GM12878 (cell line): ENCODE results near the gene NUMA1. TPM values are rescaled to one million over a fixed set of nuclear protein-coding genes. Genes with fewer than 3 reads are reported as not detected.

ENCODE experiments used
- ATAC-seq: fragments of 200-7000 bp; cut with Tn5 transposase; 3 replicates; pipeline ENCODE4 v1.9.1; 2020; ENCODE audit warnings: mild to moderate bottlenecking, moderate library complexity
- BruUV-seq: library from RNA; stranded (reverse); fragments of 400-500 nt; replicated peaks from 2 replicates; lab custom pipeline; 2021; lab: Mats Ljungman, UMichigan
- CTCF ChIA-PET: fragments of 300-600 bp; sonication (Branson Sonifier 250); formaldehyde crosslinking; extraction: SDS; loops from one replicate; lab custom pipeline; 2021; ENCODE audit warnings: inconsistent platforms; lab: Yijun Ruan, JAX
- POLR2A ChIA-PET: fragments of 350-600 bp; formaldehyde crosslinking; extraction: SDS; loops from one replicate; lab custom pipeline; 2021; ENCODE audit warnings: inconsistent platforms; lab: Charles Lee
- RAD21 ChIA-PET: fragments of 300-600 bp; sonication (Branson Sonifier 250); formaldehyde crosslinking; loops from one replicate; lab custom pipeline; 2023; ENCODE audit warnings: antibody characterized with exemption; ENCODE audit not compliant: unreplicated experiment; lab: Charles Lee
- SMC1A ChIA-PET: fragments of 300-600 bp; sonication (Branson Sonifier 250); formaldehyde crosslinking; loops from one replicate; lab custom pipeline; 2023; ENCODE audit not compliant: unreplicated experiment, uncharacterized antibody; lab: Charles Lee
- DNase-seq: peaks from one replicate; pipeline ENCODE4 v3.0.0-alpha.2; 2011; ENCODE audit warnings: low read depth, low spot score
- FAIRE-seq: peaks from 3 replicates; lab custom pipeline; 2011; peaks lifted over from hg19 to GRCh38; lab: Jason Lieb, UNC
- H2AFZ ChIP-seq: 2 replicates; pipeline ENCODE4 v1.6.0; 2011; ENCODE audit warnings: low read depth, low read length, control low read depth; ENCODE audit not compliant: control insufficient read depth
- H3K27ac ChIP-seq: 2 replicates; pipeline ENCODE4 v1.5.1; 2011; ENCODE audit warnings: control low read depth; ENCODE audit not compliant: control insufficient read depth, insufficient read depth
- H3K27me3 ChIP-seq, 2 experiments: replicated peaks in 1 of 2; 2 replicates each; pipeline versions ENCODE4 v1.6.0 to v1.6.1; 2011; ENCODE audit warnings: low read length in 1 of 2; ENCODE audit not compliant: control insufficient read depth in 2 of 2, insufficient read depth in 2 of 2
- H3K36me3 ChIP-seq, 2 experiments: 2 replicates each; pipeline ENCODE4 v1.5.1; 2011; ENCODE audit warnings: low read length in 1 of 2; ENCODE audit not compliant: control insufficient read depth in 2 of 2, insufficient read depth in 2 of 2
- H3K4me1 ChIP-seq: 2 replicates; pipeline ENCODE4 v1.6.1; 2011; ENCODE audit warnings: mild to moderate bottlenecking, low read length, moderate library complexity, mixed read lengths; ENCODE audit not compliant: control insufficient read depth, insufficient read depth
- H3K4me2 ChIP-seq: 2 replicates; pipeline ENCODE4 v1.6.0; 2011; ENCODE audit warnings: control low read depth; ENCODE audit not compliant: control insufficient read depth, insufficient read depth
- H3K4me3 ChIP-seq: fragments of 200-600 bp; sonication (generic); 2 replicates; pipeline ENCODE4 v1.5.1; 2016
- H3K79me2 ChIP-seq: 2 replicates; pipeline ENCODE4 v1.6.0; 2011; ENCODE audit warnings: low read length; ENCODE audit not compliant: control insufficient read depth, insufficient read depth
- H3K9ac ChIP-seq: 2 replicates; pipeline ENCODE4 v1.8.0; 2011; ENCODE audit warnings: low read length, control low read depth, mixed read lengths; ENCODE audit not compliant: control insufficient read depth, insufficient read depth
- H3K9me3 ChIP-seq: replicated peaks from 3 replicates; pipeline ENCODE4 v1.5.1; 2011; ENCODE audit warnings: mild to moderate bottlenecking, low read length; ENCODE audit not compliant: control insufficient read depth, insufficient read depth
- H4K20me1 ChIP-seq: 2 replicates; pipeline ENCODE4 v1.6.0; 2011; ENCODE audit not compliant: control insufficient read depth, insufficient read depth
- KDM1A ChIP-seq: fragments of 200-600 bp; sonication (generic); IDR thresholded peaks from 2 replicates; pipeline ENCODE4 v1.6.1; 2016; ENCODE audit warnings: borderline replicate concordance
- NKRF ChIP-seq: fragments of 450-650 bp; conservative IDR thresholded peaks from 2 replicates; pipeline ENCODE4 v1.6.1; 2017; ENCODE audit warnings: mild to moderate bottlenecking, moderate library complexity
- RBBP5 ChIP-seq: fragments of 200-600 bp; sonication (generic); conservative IDR thresholded peaks from 2 replicates; pipeline ENCODE4 v1.6.1; 2016
- WGBS: methylation state at CpG from one replicate; pipeline ENCODE4 v1.1.6; 2016; ENCODE audit warnings: low lambda C conversion rate; ENCODE audit not compliant: insufficient replicate concordance, insufficient coverage; ENCODE audit errors: missing lambda C conversion rate; 5-methylcytosine and 5-hydroxymethylcytosine counted together
- in situ Hi-C: fragments of 300-500 bp; cut with MboI; formaldehyde crosslinking; loops from 9 replicates; pipeline ENCODE4 v1.14.3; 2018; ENCODE audit warnings: mixed read lengths
- intact Hi-C: fragments of 100-400 bp; cut with micrococcal nuclease; formaldehyde crosslinking; loops from one replicate; pipeline ENCODE4 v1.14.2; 2022; ENCODE audit not compliant: unreplicated experiment
- polyA plus RNA-seq, 11 experiments: library from polyadenylated mRNA; depleted of rRNA in 4 of 11; unstranded in 6 of 11; stranded (reverse) in 5 of 11; fragments of >200 nt; fragmentation: Nextera tagmentation in 4 of 11; fragmentation: Illumina TruSeq in 1 of 11; extraction: Ambion mirVana in 4 of 11; extraction: Trizol in 1 of 11; gene quantifications; 1 replicate in 1 of 11; 2 replicates in 10 of 11; pipeline versions ENCODE4 v1.2.1 to v1.2.3, GENCODE V29; 2011 to 2016; ENCODE audit warnings: inconsistent platforms in 2 of 11, missing spikeins in 2 of 11, low read depth in 1 of 11
- total RNA-seq, 4 experiments: library from RNA; depleted of rRNA in 3 of 4; stranded (reverse); fragments of >200 nt in 3 of 4; fragmentation: Illumina TruSeq in 1 of 4; extraction: Trizol in 1 of 4; gene quantifications; 2 replicates each; pipeline versions ENCODE4 v1.2.1 to v1.2.3, GENCODE V29; 2013 to 2021
- TF ChIP-seq, protein P1 (sequence below): fragments of 450-650 bp; IDR thresholded peaks from 2 replicates; pipeline ENCODE4 v1.6.1; 2017; ENCODE audit warnings: mild to moderate bottlenecking, low read depth, inconsistent platforms; ENCODE audit not compliant: poor library complexity, severe bottlenecking

NUMA1 gene
- total and polyA plus RNA-seq, 10 of the 15 experiments (the other 5 are each of a cell fraction or from before 2014, with no cell fraction given), result 5.5 to 111 (median 61.0) TPM

DNA sequence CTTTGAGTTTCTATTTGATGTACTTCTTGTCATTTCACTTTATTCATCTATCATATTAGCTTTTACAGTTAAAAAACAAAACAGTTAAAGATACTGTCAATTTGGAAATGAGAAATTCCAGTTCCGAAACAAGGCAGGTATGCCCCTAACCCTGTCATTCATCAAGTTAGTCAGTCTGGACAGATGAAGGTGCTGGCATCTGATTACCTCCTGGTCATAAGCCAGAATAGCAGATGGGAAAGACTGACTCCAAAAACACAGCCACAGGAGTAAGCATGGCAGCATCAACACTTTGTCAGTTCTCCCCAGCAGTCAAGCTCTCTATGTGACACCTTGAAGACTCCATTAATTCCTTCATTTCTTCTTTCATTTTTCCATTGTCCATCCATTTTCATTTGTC, 4.6 kb upstream of the NUMA1 start (continued):
- TF ChIP-seq NKRF (no peak), KDM1A (no peak)

DNA sequence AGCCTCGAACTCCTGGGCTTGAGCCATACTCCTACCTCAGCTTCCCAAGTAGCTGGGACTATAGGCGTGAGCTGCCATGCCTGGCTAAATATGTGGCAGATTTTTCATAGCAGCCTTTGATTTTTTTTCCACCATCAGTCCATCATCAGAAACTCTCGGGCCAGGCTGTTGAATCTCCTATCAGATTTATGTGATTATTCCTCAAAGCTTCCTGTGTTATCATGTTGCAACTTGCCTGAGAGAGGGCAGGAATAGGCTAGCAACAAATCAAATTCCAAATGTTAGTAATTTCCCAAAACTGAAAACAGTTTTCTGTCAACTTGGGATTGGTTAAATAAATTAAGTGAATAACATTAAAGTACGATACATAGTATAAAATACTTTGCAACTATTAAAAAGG, 3.7 kb upstream of the NUMA1 start:
- ChIA-PET POLR2A (interaction anchor here (0.6 to 1.4 kb wide), 2 partner anchors 19 to 53 kb away, joined by 4 to 14 read pairs; partner anchors contain the start of gene LAMTOR1), SMC1A (interaction anchor here (0.7 to 4.6 kb wide), 7 partner anchors 11 to 106 kb away, joined by 3 to 62 read pairs (median 15); no protein-coding TSS in a partner anchor), RAD21 (interaction anchor here (1.1 to 4.9 kb wide), 3 partner anchors 44 to 106 kb away, joined by 3 to 30 read pairs (median 16); no protein-coding TSS in a partner anchor), CTCF (interaction anchor here (0.6 to 4.0 kb wide), 7 partner anchors 13 to 107 kb away, joined by 3 to 43 read pairs (median 5); no protein-coding TSS in a partner anchor)
- in situ Hi-C loops, result no loop called here
- no peaks in the 10 kb centered on the region for H3K27me3 ChIP-seq
- no peak overlapping the region for H3K9ac ChIP-seq
- FAIRE-seq (no peak), DNase-seq (no peak), ATAC-seq (no peak)
- no peak overlapping the region for H2AFZ ChIP-seq
- no peaks in the 10 kb centered on the region for H3K9me3 ChIP-seq
- no peak overlapping the region for H3K27ac ChIP-seq
- no TSS peak for BruUV-seq
- no peak overlapping the region for H3K4me2 ChIP-seq
- no peaks in the 10 kb centered on the region for H4K20me1 ChIP-seq
- H3K4me1 ChIP-seq, result peaks cover 10% of the 10 kb centered on the region
- no peaks in the 10 kb centered on the region for H3K36me3 ChIP-seq
- intact Hi-C loops, result no loop called here
- 92% methylated on average over 4 of the region's 4 CpGs for WGBS
- H3K4me3 ChIP-seq, result no peak overlapping the region
- H3K79me2 ChIP-seq, result peaks cover 10% of the 10 kb centered on the region
- no peak for TF ChIP-seq RBBP5
- TF ChIP-seq, protein P1, sequence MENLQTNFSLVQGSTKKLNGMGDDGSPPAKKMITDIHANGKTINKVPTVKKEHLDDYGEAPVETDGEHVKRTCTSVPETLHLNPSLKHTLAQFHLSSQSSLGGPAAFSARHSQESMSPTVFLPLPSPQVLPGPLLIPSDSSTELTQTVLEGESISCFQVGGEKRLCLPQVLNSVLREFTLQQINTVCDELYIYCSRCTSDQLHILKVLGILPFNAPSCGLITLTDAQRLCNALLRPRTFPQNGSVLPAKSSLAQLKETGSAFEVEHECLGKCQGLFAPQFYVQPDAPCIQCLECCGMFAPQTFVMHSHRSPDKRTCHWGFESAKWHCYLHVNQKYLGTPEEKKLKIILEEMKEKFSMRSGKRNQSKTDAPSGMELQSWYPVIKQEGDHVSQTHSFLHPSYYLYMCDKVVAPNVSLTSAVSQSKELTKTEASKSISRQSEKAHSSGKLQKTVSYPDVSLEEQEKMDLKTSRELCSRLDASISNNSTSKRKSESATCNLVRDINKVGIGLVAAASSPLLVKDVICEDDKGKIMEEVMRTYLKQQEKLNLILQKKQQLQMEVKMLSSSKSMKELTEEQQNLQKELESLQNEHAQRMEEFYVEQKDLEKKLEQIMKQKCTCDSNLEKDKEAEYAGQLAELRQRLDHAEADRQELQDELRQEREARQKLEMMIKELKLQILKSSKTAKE, result no peak
- TF ChIP-seq, all 136 proteins: peak for 0
